Mammary epithelial cell (primary cell): ENCODE results near the gene CBX6.

ENCODE experiments used
- EZH2 ChIP-seq: IDR thresholded peaks from 2 replicates; pipeline ENCODE4 v1.6.1; 2012; ENCODE audit warnings: low read length, inconsistent platforms, borderline replicate concordance
- TF ChIP-seq, protein P1 (sequence below), 2 donors: IDR thresholded peaks in 1 of 2; conservative IDR thresholded peaks in 1 of 2; 2 replicates each; pipeline ENCODE4 v1.5.1; 2011 to 2012; ENCODE audit warnings: inconsistent platforms in 2 of 2, low read length in 2 of 2, mild to moderate bottlenecking in 2 of 2, control low read depth in 1 of 2, low read depth in 1 of 2; ENCODE audit not compliant: insufficient read depth in 1 of 2; ENCODE audit errors: extremely low read depth in 1 of 2

DNA sequence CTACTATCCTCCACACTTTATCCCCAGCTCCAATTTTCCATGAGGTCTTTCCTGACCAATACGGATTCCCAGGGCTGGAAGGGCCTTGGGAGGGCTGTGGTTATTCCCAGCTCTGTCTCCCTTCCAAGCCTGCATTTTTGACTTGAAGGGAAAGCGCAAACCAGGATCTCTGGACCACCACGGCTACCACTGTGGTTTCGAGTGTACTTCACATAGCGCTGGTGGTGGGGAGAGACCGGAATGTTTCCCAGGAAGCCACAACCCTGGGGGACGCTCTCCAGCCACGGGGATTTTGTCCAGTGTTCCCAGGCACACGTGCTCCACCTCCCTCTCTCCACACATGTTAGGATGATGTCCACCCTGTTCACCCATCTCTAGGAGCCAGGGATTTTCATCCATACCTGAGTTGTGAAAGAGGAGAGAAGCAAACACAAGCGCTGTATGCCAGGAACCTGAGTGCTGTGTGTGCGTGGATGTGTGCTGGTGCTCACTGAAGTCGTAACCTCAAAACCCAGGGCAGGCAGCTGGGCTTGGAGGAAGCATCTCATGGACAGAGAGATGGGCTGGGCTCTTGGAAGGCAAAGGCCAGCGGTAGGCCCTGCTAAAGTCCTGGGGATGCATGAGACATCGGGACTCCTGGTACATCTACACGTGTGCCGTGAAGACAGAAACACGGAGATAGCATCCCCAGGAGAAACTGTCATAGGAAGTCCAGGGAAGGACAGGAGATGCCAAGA, 26.8 kb downstream of the CBX6 start:
- TF ChIP-seq, protein P1, sequence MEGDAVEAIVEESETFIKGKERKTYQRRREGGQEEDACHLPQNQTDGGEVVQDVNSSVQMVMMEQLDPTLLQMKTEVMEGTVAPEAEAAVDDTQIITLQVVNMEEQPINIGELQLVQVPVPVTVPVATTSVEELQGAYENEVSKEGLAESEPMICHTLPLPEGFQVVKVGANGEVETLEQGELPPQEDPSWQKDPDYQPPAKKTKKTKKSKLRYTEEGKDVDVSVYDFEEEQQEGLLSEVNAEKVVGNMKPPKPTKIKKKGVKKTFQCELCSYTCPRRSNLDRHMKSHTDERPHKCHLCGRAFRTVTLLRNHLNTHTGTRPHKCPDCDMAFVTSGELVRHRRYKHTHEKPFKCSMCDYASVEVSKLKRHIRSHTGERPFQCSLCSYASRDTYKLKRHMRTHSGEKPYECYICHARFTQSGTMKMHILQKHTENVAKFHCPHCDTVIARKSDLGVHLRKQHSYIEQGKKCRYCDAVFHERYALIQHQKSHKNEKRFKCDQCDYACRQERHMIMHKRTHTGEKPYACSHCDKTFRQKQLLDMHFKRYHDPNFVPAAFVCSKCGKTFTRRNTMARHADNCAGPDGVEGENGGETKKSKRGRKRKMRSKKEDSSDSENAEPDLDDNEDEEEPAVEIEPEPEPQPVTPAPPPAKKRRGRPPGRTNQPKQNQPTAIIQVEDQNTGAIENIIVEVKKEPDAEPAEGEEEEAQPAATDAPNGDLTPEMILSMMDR (conservative IDR thresholded peaks at IDR 0.05 in 1 of 2, IDR thresholded peaks at IDR 0.05 in 1 of 2; ENCODE audit: extremely low read depth in 1 of 2, insufficient read depth in 1 of 2, low read depth in 1 of 2, low read length in 2 of 2): no peak
- no peak for TF ChIP-seq EZH2
